Hindlimb muscle (tissue), 1 donor: ENCODE results near the gene RITA1. TPM values are rescaled to one million over a fixed set of nuclear protein-coding genes. Genes with fewer than 3 reads are reported as not detected.
A peak's percentile ranks its signal among the peaks of the same experiment; 100 is the strongest.
"Not testable (repeated sequence)": the region's sequence is repeated elsewhere in the genome, so short reads cannot be mapped to it uniquely, and the experiment has no call there.

Source experiments
- DNase-seq: peaks from one replicate; pipeline ENCODE4 v3.0.0-alpha.2; 2013
- polyA plus RNA-seq: library from polyadenylated mRNA; unstranded; fragments of 120-200 nt; gene quantifications from one replicate; pipeline ENCODE4 v1.2.1, GENCODE V29; 2013; ENCODE audit not compliant: insufficient read length

Gene RITA1
- 11.4 TPM for polyA plus RNA-seq

DNA sequence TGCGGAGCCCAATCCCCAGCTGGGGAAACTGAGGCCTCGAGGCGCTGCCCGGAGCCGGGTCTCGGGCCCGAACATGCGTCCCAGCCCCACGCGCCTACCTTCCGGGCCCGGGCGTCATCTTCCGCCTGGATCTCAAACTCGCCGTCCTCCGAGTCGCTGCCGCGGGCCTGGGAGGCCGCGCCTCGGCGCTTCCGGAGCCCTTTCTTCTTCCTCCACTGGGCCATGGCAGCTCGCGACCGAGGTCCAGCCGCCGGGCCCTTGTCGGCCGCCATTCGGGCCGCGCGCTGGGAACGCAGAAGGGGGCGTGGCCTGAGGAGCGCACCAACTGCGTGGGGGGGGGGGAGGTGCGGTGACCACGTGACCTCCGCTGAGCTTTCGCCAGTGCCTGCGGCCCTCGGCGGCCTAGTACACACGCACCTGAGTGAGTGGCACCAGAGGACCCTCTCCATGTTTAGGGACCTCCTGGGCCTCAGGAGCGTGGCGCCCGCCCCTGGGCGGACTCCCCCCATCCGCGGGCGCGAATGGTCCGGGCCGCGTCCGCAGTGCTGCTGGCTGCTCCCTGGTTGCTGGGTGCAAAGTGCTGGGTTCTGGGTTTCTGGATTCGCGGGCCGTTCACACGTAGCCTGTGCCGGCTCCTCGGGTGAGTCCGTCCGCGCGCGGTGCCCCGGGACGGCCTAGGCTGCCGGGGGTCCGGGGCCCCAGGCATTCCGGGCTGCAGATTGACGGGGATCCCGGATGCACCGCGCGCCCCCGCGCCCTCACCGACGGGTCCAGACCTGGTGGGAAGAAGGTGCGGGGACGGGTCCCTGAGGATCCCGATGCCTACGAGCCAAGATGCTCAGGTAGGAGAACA lies at the start of gene RITA1, which contains the start of gene DDX54:
TSS of gene RITA1 (plus strand) at position 542 of the 853 bp plus-strand sequence. CDS start 1,026 bp downstream, outside the sequence.
TSS of gene DDX54 (minus strand) at position 299 of the 853 bp plus-strand sequence. CDS start at position 272, 27 bp downstream.
- peak; percentile 89 for DNase-seq

- DNase-seq: no peak
Observed at GRCh38 chr12:113136128-113136989, 49.2 kb upstream of the RITA1 start.

- no peak for DNase-seq
Observed at GRCh38 chr12:113136990-113137511, 48.5 kb upstream of the RITA1 start.

- no peak for DNase-seq
Observed at GRCh38 chr12:113137861-113138783, 47.4 kb upstream of the RITA1 start.

DNA sequence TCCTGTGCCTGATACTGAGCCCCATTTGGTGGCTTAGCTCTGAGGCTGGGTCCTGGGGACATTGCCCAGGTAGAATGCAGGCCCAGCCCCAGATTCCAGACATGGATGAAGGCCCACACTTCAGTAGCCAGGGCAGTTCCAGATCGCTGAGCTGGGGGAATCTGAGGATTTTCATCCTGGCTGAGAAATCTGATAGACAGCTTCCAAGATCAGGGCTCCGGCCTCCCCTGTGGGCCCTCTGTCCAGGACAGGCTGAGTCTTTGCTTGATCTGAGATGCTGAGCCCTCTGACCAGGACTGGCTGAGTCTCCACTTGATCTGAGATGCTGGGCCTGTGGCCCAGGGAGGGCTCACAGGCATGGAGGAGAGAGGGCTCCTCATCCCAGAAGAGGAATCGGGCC lies 46.7 kb upstream of the RITA1 start:
- DNase-seq: no peak

DNA sequence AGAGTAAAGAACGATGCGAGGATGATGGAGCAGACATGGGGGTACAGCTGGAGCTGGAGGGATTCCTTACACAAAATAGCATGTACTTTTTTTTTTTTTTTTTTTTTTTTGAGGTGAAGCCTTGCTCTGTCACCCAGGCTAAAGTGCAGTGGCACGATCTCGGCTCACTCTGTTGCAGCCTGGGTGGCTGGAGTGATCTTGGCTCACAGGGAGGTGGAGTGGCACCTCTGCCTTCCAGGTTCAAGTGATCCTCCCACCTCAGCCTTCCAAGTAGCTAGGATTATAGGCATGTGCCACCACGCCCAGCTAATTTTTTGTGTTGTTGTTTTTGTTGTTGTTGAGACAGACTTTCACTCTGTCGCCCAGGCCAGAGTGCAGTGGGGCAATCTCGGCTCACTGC lies 44.8 kb upstream of the RITA1 start:
- DNase-seq: no peak

GRCh38 chr12:113141716-113142115 lies 43.8 kb upstream of the RITA1 start:
- not testable (repeated sequence) for DNase-seq

DNA sequence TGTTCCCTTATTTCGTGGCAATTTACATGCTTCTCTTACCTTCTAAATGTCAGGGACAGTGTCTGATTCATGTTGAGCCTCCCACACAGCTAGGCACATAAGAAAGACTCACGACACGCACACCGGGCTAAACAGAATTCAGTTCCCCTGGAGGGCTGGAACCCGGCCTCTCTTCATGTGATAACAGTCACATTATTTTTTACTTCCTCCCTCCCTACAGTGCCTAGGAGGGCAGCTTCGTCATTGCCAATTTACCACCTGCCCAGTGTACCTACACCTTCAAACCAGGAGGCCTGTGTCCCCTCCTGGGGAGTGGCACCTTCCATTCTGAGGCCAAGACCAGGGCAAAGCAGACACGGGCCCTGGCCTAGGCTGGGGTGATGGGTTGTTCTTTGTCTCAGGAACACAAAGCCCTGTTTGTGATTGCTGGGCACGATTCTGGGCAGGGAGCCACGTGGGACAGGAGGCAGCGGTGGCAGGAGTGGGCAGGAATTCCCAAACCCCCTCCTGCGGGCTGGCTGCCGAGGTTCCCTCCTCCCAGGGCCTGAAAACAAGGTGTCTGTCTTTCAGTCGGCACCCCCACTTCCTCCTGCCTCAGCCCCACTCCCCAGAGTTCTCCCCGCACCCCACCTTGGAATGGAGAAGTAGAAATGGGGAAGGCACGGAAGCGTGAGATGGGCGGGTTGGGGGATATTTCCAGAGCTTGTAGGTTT lies 43.2 kb upstream of the RITA1 start:
- no peak for DNase-seq

DNA sequence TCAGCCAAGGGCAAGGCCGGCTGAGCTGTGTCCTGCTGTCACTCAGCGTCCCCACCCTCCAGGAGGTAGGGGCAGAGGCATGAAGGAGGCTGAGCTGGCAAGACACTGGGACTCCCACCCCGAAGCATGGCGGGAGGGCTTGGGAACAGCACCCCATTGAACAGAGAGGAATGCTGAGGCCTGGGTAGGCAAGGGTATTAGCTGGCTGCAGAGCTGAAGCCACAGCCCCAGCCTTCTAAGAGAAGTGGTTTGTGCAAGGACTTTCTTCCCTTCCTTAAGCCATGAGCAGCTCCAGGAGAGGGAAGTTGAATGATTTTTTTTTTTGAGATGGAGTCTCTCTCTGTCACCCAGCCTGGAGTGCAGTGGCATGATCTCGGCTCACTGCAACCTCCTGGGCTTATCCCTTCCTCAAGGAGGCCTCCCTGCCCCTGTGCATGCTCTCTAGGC lies 42.6 kb upstream of the RITA1 start:
- no peak for DNase-seq

DNA sequence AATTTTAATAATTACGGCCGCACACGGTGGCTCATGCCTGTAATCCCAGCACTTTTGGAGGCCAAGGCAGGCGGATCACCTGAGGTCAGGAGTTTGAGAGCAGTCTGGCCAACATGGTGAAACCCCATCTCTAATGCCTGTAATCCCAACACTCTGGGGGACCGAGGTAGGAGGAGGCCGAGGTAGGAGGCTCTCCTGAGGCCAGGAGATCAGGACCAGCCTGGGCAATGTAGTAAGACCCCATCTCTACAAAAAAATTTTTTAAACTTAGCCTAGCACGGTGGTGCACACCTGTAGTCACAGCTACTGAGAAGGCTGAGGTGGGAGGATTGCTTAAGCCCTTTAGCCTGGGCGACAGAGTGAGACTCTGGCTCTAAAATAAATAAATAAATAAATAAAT lies 41.6 kb upstream of the RITA1 start:
- no peak for DNase-seq

GRCh38 chr12:113144806-113145205 lies 40.7 kb upstream of the RITA1 start:
- no peak for DNase-seq

DNA sequence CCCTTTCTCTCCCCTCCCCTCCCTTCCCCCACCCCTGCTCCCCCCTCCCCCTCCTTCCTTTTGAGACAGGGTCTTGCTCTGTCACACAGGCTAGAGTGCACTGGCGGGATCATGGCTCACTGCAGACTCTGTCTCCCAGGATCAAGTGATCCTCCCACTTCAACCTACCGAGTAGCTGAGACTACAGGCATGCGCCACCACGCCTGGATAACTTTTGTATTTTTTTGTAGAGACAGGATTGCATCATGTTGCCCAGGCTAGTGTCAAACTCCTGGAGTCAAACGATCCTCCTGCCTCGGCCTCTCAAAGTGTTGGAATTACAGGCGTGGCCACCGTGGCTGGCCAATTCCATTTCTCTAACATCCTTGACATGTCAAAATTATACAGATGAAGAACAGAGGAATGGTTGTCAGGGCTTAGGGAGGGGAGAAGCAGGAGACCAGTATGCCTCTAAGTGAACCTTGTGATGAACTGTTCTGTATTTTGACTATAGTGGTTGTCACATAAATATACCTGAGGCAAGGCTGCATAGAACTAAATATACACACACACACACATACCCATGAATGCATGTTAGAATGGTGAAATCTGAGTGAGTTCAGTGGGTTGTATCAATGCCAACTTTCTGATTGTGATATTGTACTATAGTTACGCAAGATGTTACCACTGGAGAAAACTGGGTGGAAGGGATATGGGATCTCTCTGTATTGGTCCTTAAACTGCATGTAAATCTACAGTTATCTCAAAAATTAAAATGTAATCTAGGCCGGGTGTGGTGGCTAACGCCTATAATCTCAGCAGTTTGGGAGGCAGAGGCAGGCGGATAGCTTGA lies 39.6 kb upstream of the RITA1 start:
- no peak for DNase-seq

DNA sequence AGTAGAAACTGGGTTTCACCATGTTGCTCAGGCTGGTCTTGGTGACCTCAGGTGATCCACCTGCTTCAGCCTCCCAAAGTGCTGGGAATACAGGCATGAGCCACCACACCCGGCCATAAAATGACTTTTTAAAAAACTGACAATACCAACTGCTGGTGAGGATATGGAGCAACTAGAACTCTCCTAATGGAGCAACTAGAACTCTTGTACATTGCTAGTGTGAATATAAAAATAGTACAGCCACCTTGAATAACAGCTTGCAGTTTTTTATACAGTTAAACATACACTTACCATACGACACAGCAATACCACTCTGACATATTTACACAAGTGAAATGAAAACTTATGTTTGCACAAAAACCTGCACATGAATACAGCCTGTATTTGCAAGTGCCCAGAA lies 38.5 kb upstream of the RITA1 start:
- DNase-seq: no peak

- DNase-seq: peak; percentile 47
Observed at GRCh38 chr12:113149361-113150150, 36.0 kb upstream of the RITA1 start, which contains the start of gene CFAP73. Gene CFAP73, plus strand, starts transcription at chr12:113149724. Its CDS starts 134 bp downstream, at chr12:113149858.

- no peak for DNase-seq
Observed at GRCh38 chr12:113151655-113152054, 33.9 kb upstream of the RITA1 start.

DNA sequence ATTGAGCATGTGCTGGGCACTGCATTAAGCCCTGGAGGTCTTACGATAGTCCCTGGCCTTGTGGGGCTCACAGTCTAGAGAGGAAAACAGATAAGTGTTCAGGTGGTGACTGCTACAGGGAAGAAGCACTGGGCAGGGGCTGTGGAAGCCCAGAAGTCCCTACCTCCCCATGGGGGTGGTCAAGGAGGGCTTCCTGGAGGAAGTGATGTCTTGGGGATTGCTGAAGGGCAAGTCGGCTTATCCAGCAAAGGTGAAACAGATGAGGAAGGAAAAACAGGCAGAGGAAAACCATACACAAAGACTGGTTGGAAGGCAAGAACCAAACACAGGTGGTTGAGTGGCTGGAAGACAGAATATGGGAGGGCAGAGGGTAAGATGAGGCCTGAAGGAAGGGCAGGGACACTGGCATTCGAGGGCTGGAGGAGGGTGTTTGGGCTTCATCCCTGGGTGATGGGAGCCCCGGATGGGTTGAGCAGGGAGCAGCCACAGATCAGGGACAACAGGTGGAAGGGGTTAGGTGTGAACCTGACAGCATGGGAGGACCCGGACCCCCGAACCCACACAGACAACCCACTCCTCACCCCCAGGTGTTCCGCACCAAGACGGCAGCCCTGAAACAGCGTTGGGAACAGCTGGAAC lies 33.2 kb upstream of the RITA1 start:
- DNase-seq: no peak

DNA sequence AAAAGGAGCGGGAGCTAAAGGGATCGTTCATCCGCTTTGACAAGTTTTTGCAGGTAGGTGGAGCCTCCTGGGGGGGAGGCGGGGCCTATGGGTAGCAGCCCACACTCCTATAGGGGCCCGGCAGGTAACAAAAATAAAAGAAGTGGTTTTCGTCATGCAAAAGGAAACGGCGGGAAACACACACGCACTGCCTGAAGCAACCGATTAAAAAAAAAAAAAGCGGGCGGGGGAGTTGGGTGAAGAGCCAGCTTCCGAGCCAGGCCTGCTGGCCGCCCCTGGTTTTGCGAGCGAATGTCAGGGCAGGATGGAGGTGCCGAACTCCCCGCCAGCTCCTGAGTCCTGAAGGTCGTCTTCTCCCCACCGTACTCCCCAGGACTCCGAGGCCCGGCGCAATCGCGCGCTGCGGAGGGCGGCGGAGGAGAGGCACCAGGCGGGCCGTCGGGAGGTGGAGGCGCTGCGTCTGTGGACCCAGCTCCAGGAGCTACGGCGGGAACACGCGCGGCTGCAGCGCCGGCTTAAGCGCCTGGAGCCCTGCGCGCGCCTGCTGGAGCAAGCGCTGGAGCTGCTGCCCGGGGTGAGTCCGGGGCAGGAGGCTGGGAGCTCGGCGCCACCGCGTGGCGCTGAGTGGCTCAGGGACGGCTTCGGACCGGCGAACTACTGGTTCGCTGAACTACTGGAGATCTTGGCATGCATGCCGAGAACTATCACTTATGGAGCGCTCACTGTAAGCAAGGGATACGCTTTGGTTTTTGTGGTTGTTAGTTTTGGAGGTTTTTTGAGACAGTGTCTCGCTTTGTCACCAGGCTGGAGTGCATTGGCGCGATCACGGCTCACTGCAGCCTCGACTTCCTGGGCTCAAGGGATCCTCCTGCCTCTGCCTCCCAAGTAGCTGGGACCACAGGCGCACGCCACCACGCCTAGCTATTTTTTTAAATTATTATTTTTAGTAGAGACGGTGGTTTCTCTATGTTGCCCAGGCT lies 32.4 kb upstream of the RITA1 start:
- peak; percentile 78 for DNase-seq
